ENCODE measurements around the gene STRN.

- TF ChIP-seq CTCF (IDR thresholded peaks at IDR 0.05) (no peak), POLR2AphosphoS5 (IDR thresholded peaks at IDR 0.05) (no peak)
Observed at GRCh38 chr2:36965206-36965605, 1.1 kb downstream of the STRN start.

All from breast epithelium (tissue), 3 donors.